HepG2 (cell line): ENCODE data around the gene TK1. TPM values are rescaled to one million over a fixed set of nuclear protein-coding genes. Genes with fewer than 3 reads are reported as not detected.
A peak's percentile ranks its signal among the peaks of the same experiment; 100 is the strongest.

Experiments
- BCL3 ChIP-seq: sonication (generic); formaldehyde crosslinking; IDR thresholded peaks from 2 replicates; pipeline ENCODE4 v1.5.1; 2020; ENCODE audit warnings: mild to moderate bottlenecking, missing genetic modification reagents, moderate library complexity
- GATAD2A ChIP-seq: IDR thresholded peaks from 2 replicates; pipeline ENCODE4 v1.6.1; 2016
- GPBP1L1 ChIP-seq: sonication (generic); formaldehyde crosslinking; IDR thresholded peaks from 2 replicates; pipeline ENCODE4 v1.5.0; 2020; ENCODE audit warnings: mild to moderate bottlenecking, missing genetic modification reagents
- HNRNPUL1 ChIP-seq: fragments of 200-400 bp; formaldehyde crosslinking; IDR thresholded peaks from 2 replicates; pipeline ENCODE4 v1.6.1; 2017; ENCODE audit warnings: low read depth, mild to moderate bottlenecking, low read length, moderate library complexity
- IRF2 ChIP-seq: IDR thresholded peaks from 2 replicates; pipeline ENCODE4 v1.6.1; 2018; ENCODE audit warnings: missing genetic modification reagents, missing compliant biosample characterization
- KDM3A ChIP-seq: IDR thresholded peaks from 2 replicates; pipeline ENCODE4 v1.6.1; 2018; ENCODE audit warnings: low read depth, missing compliant biosample characterization
- MEIS1 ChIP-seq: sonication (generic); formaldehyde crosslinking; IDR thresholded peaks from 2 replicates; pipeline ENCODE4 v1.9.0; 2021; ENCODE audit warnings: mild to moderate bottlenecking, missing genetic modification reagents, moderate library complexity, borderline replicate concordance
- MYC ChIP-seq: sonication (generic); formaldehyde crosslinking; IDR thresholded peaks from 2 replicates; pipeline ENCODE4 v1.9.0; 2021; ENCODE audit warnings: missing genetic modification reagents, borderline replicate concordance
- PAWR ChIP-seq: sonication (generic); formaldehyde crosslinking; IDR thresholded peaks from 2 replicates; pipeline ENCODE4 v1.4.0; 2020; ENCODE audit warnings: missing genetic modification reagents, mild to moderate bottlenecking, borderline replicate concordance
- POLR2AphosphoS5 ChIP-seq: IDR thresholded peaks from 2 replicates; pipeline ENCODE4 v1.6.1; 2012; ENCODE audit warnings: low read depth, low read length
- PRDM10 ChIP-seq: sonication (generic); formaldehyde crosslinking; IDR thresholded peaks from 2 replicates; pipeline ENCODE4 v1.4.0; 2020; ENCODE audit warnings: low read depth, missing genetic modification reagents
- SNAPC2 ChIP-seq: sonication (generic); formaldehyde crosslinking; IDR thresholded peaks from 2 replicates; pipeline ENCODE4 v1.8.1; 2022; ENCODE audit warnings: mild to moderate bottlenecking, missing genetic modification reagents
- ZBTB7A ChIP-seq: sonication (generic); formaldehyde crosslinking; IDR thresholded peaks from 2 replicates; pipeline ENCODE4 v1.8.0; 2022; ENCODE audit warnings: mild to moderate bottlenecking, missing genetic modification reagents
- ZNF160 ChIP-seq: sonication (generic); formaldehyde crosslinking; IDR thresholded peaks from 2 replicates; pipeline ENCODE4 v1.8.0; 2022; ENCODE audit warnings: mild to moderate bottlenecking, inconsistent platforms, missing genetic modification reagents
- ZNF207 ChIP-seq: fragments of 450-650 bp; IDR thresholded peaks from 2 replicates; pipeline ENCODE4 v1.6.1; 2016; ENCODE audit warnings: antibody characterized with exemption, borderline replicate concordance
- ZNF354B ChIP-seq: sonication (generic); formaldehyde crosslinking; IDR thresholded peaks from 2 replicates; pipeline ENCODE4 v1.8.0; 2022; ENCODE audit warnings: mild to moderate bottlenecking, missing genetic modification reagents
- ZNF607 ChIP-seq: sonication (generic); formaldehyde crosslinking; IDR thresholded peaks from 2 replicates; pipeline ENCODE4 v1.5.1; 2020; ENCODE audit warnings: missing genetic modification reagents, mild to moderate bottlenecking, borderline replicate concordance
- ZNF761 ChIP-seq: sonication (generic); formaldehyde crosslinking; conservative IDR thresholded peaks from 2 replicates; pipeline ENCODE4 v1.4.0; 2020; ENCODE audit warnings: mild to moderate bottlenecking, missing genetic modification reagents
- ZNF841 ChIP-seq: sonication (generic); formaldehyde crosslinking; IDR thresholded peaks from 2 replicates; pipeline ENCODE4 v1.8.1; 2023; ENCODE audit warnings: missing genetic modification reagents, borderline replicate concordance
- polyA plus RNA-seq, 8 experiments: library from polyadenylated mRNA; depleted of rRNA in 3 of 8; stranded (reverse) in 7 of 8; unstranded in 1 of 8; fragments of >200 nt; fragmentation: Illumina TruSeq in 4 of 8; extraction: Trizol in 4 of 8; gene quantifications; 2 replicates each; pipeline versions ENCODE4 v1.2.1 to v1.2.3, GENCODE V29; 2011 to 2016; ENCODE audit warnings: low read depth in 4 of 8, missing spikeins in 1 of 8, mixed read lengths in 1 of 8; ENCODE audit not compliant: insufficient read depth in 1 of 8
- total RNA-seq, 5 experiments: library from RNA; depleted of rRNA; stranded (reverse); fragments of >200 nt; fragmentation: Illumina TruSeq; extraction: Trizol; gene quantifications; 2 replicates each; pipeline ENCODE4 v1.2.3, GENCODE V29; 2016; ENCODE audit warnings: low read depth in 1 of 5

TK1 gene
- total and polyA plus RNA-seq, 2 of the 13 experiments (the other 11 are each of a cell fraction or from before 2014, with no cell fraction given): 45.0 to 96.0 TPM

- TF ChIP-seq HNRNPUL1: no peak
- TF ChIP-seq ZNF160 (CRISPR knock-in tag): no peak
- no peak for TF ChIP-seq POLR2AphosphoS5
- no peak for TF ChIP-seq GATAD2A (CRISPR knock-in tag)
- no peak for TF ChIP-seq GPBP1L1 (CRISPR knock-in tag)
- no peak for TF ChIP-seq ZNF207
- no peak for TF ChIP-seq BCL3
- TF ChIP-seq SNAPC2 (CRISPR knock-in tag): no peak
- TF ChIP-seq PRDM10 (CRISPR knock-in tag): peak; percentile 26; the same call in 1 of the 2 replicates
- 0 out of 2 replicates have a peak, but pooled peaks have one; percentile 56 for TF ChIP-seq PAWR (CRISPR knock-in tag)
- TF ChIP-seq ZNF761 (CRISPR knock-in tag): no peak
- TF ChIP-seq MYC (CRISPR knock-in tag): no peak
- no peak for TF ChIP-seq KDM3A (CRISPR knock-in tag)
- TF ChIP-seq ZNF607 (CRISPR knock-in tag): no peak
- TF ChIP-seq ZNF841 (CRISPR knock-in tag): no peak
- TF ChIP-seq ZNF354B (CRISPR knock-in tag): no peak
- TF ChIP-seq ZBTB7A: no peak
- 0 out of 2 replicates have a peak, but pooled peaks have one; percentile 49 for TF ChIP-seq MEIS1
- no peak for TF ChIP-seq IRF2
Observed at GRCh38 chr17:78141437-78142118, 45.3 kb downstream of the TK1 start (continued).
